K562 (cell line): ENCODE measurements around the gene INTS6L. TPM values are rescaled to one million over a fixed set of nuclear protein-coding genes. Genes with fewer than 3 reads are reported as not detected.

Experiments used
- BRCA1 ChIP-seq, 2 experiments: fragments of 450-650 bp in 1 of 2; sonication (generic) in 1 of 2; formaldehyde crosslinking in 1 of 2; IDR thresholded peaks; 2 replicates each; pipeline versions ENCODE4 v1.5.0 to v1.6.1; 2017 to 2020; ENCODE audit warnings: mild to moderate bottlenecking in 1 of 2, missing genetic modification reagents in 1 of 2
- CREB1 ChIP-seq, 2 experiments: sonication (generic) in 1 of 2; formaldehyde crosslinking in 1 of 2; IDR thresholded peaks; 2 replicates each; pipeline versions ENCODE4 v1.6.1 to v1.8.0; 2012 to 2022; ENCODE audit warnings: inconsistent platforms in 1 of 2, mild to moderate bottlenecking in 1 of 2, missing genetic modification reagents in 1 of 2, moderate library complexity in 1 of 2
- ELK1 ChIP-seq: sonication (generic); formaldehyde crosslinking; IDR thresholded peaks from 2 replicates; pipeline ENCODE4 v1.8.1; 2022; ENCODE audit warnings: missing genetic modification reagents
- HIVEP1 ChIP-seq: fragments of 250-450 bp; sonication (Bioruptor Pico); IDR thresholded peaks from 2 replicates; pipeline ENCODE4 v1.4.0; 2020; ENCODE audit warnings: mild to moderate bottlenecking
- KDM4B ChIP-seq, 2 experiments: fragments of 450-650 bp in 1 of 2; sonication (generic) in 1 of 2; IDR thresholded peaks; 2 replicates each; pipeline ENCODE4 v1.6.1; 2016 to 2017; ENCODE audit warnings: borderline replicate concordance in 2 of 2, antibody characterized with exemption in 1 of 2, low read depth in 1 of 2, mild to moderate bottlenecking in 1 of 2
- KLF1 ChIP-seq: fragments of 450-650 bp; IDR thresholded peaks from 2 replicates; pipeline ENCODE4 v1.6.1; 2016; ENCODE audit warnings: missing genetic modification characterization, missing compliant biosample characterization
- KLF10 ChIP-seq: fragments of 250-450 bp; sonication (Bioruptor Pico); IDR thresholded peaks from 2 replicates; pipeline ENCODE4 v1.6.1; 2021; ENCODE audit warnings: matching md5 sums
- MAX ChIP-seq: sonication (generic); formaldehyde crosslinking; IDR thresholded peaks from 2 replicates; pipeline ENCODE4 v1.9.0; 2022; ENCODE audit warnings: mild to moderate bottlenecking, missing genetic modification reagents
- MTF1 ChIP-seq: fragments of 250-450 bp; sonication (Bioruptor Pico); IDR thresholded peaks from 2 replicates; pipeline ENCODE4 v1.9.0; 2021; ENCODE audit warnings: moderate library complexity, mild to moderate bottlenecking, inconsistent platforms, borderline replicate concordance
- NFRKB ChIP-seq: fragments of 450-650 bp; IDR thresholded peaks from 2 replicates; pipeline ENCODE4 v1.6.1; 2016; ENCODE audit warnings: low read depth
- SMAD3 ChIP-seq: fragments of 450-650 bp; formaldehyde crosslinking; conservative IDR thresholded peaks from 2 replicates; pipeline ENCODE4 v1.4.0; 2020; ENCODE audit warnings: mild to moderate bottlenecking
- SMC3 ChIP-seq: conservative IDR thresholded peaks from 2 replicates; pipeline ENCODE4 v1.6.1; 2011; ENCODE audit warnings: low read depth, low read length, improper control_type of control experiment; ENCODE audit not compliant: insufficient read depth
- SRSF3 ChIP-seq: fragments of 200-400 bp; formaldehyde crosslinking; IDR thresholded peaks from 2 replicates; pipeline ENCODE4 v1.6.1; 2016; ENCODE audit warnings: mild to moderate bottlenecking, low read length, moderate library complexity; ENCODE audit not compliant: insufficient read depth
- TCF3 ChIP-seq: sonication (generic); formaldehyde crosslinking; IDR thresholded peaks from 2 replicates; pipeline ENCODE4 v1.4.0; 2020; ENCODE audit warnings: mild to moderate bottlenecking, missing genetic modification reagents
- TCF7L2 ChIP-seq: fragments of 150-350 bp; IDR thresholded peaks from 2 replicates; pipeline ENCODE4 v1.6.1; 2016; ENCODE audit warnings: low read depth, mild to moderate bottlenecking, low read length, moderate library complexity
- THRAP3 ChIP-seq: fragments of 450-650 bp; IDR thresholded peaks from 2 replicates; pipeline ENCODE4 v1.6.1; 2016; ENCODE audit warnings: mild to moderate bottlenecking, inconsistent platforms, borderline replicate concordance
- TRIM28 ChIP-seq: fragments of 450-650 bp; IDR thresholded peaks from 2 replicates; pipeline ENCODE4 v1.6.1; 2017
- ZNF143 ChIP-seq: sonication (generic); formaldehyde crosslinking; IDR thresholded peaks from 2 replicates; pipeline ENCODE4 v1.9.0; 2022; ENCODE audit warnings: mild to moderate bottlenecking, missing genetic modification reagents
- polyA plus RNA-seq, 8 experiments: library from polyadenylated mRNA; depleted of rRNA in 4 of 8; stranded (reverse) in 5 of 8; unstranded in 3 of 8; fragments of >200 nt; fragmentation: Nextera tagmentation in 2 of 8; fragmentation: Illumina TruSeq in 1 of 8; extraction: Ambion mirVana in 2 of 8; extraction: Trizol in 1 of 8; gene quantifications; 2 replicates each; pipeline versions ENCODE4 v1.2.1 to v1.2.3, GENCODE V29; 2011 to 2014; ENCODE audit warnings: inconsistent platforms in 1 of 8, missing spikeins in 1 of 8
- total RNA-seq, 7 experiments: library from RNA; depleted of rRNA in 6 of 7; stranded (reverse); fragments of >200 nt in 6 of 7; fragmentation: Illumina TruSeq in 2 of 7; extraction: Trizol in 2 of 7; gene quantifications; 2 replicates each; pipeline versions ENCODE4 v1.2.1 to v1.2.3, GENCODE V29; 2011 to 2021; ENCODE audit warnings: low replicate concordance in 1 of 7
- TF ChIP-seq, protein P1 (sequence below): fragments of 450-650 bp; IDR thresholded peaks from 2 replicates; pipeline ENCODE4 v1.6.1; 2016; ENCODE audit warnings: low read depth

INTS6L gene
- total and polyA plus RNA-seq, 9 of the 15 experiments (the other 6 are each of a cell fraction or from before 2014, with no cell fraction given), result 6.1 to 44.9 (median 21.9) TPM

- TF ChIP-seq KLF10 (CRISPR knock-in tag) (no peak), TCF7L2 (no peak), SMAD3 (CRISPR knock-in tag) (no peak), TCF3 (no peak), SMC3 (no peak), BRCA1 (IDR thresholded peaks at IDR 0.05) (no peak), BRCA1 (CRISPR knock-in tag; IDR thresholded peaks at IDR 0.05) (no peak), CREB1 (IDR thresholded peaks at IDR 0.05) (peak; percentile 25; the same call in 1 of the 2 replicates), CREB1 (CRISPR knock-in tag; IDR thresholded peaks at IDR 0.05) (peak; percentile 56; the same call in 1 of the 2 replicates), KLF1 (tag) (no peak), ELK1 (CRISPR knock-in tag) (no peak), KDM4B (IDR thresholded peaks at IDR 0.05; ENCODE audit: borderline replicate concordance in 2 of 2, low read depth in 1 of 2) (no peak; a peak in 1 of 4 replicates), HIVEP1 (CRISPR knock-in tag) (no peak), NFRKB (peak; percentile 12; the same call in 1 of the 2 replicates), MAX (CRISPR knock-in tag) (0 out of 2 replicates have a peak, but pooled peaks have one; percentile 23), ZNF143 (CRISPR knock-in tag) (no peak), TRIM28 (no peak), MTF1 (no peak), THRAP3 (no peak), SRSF3 (no peak)
- TF ChIP-seq, protein P1, sequence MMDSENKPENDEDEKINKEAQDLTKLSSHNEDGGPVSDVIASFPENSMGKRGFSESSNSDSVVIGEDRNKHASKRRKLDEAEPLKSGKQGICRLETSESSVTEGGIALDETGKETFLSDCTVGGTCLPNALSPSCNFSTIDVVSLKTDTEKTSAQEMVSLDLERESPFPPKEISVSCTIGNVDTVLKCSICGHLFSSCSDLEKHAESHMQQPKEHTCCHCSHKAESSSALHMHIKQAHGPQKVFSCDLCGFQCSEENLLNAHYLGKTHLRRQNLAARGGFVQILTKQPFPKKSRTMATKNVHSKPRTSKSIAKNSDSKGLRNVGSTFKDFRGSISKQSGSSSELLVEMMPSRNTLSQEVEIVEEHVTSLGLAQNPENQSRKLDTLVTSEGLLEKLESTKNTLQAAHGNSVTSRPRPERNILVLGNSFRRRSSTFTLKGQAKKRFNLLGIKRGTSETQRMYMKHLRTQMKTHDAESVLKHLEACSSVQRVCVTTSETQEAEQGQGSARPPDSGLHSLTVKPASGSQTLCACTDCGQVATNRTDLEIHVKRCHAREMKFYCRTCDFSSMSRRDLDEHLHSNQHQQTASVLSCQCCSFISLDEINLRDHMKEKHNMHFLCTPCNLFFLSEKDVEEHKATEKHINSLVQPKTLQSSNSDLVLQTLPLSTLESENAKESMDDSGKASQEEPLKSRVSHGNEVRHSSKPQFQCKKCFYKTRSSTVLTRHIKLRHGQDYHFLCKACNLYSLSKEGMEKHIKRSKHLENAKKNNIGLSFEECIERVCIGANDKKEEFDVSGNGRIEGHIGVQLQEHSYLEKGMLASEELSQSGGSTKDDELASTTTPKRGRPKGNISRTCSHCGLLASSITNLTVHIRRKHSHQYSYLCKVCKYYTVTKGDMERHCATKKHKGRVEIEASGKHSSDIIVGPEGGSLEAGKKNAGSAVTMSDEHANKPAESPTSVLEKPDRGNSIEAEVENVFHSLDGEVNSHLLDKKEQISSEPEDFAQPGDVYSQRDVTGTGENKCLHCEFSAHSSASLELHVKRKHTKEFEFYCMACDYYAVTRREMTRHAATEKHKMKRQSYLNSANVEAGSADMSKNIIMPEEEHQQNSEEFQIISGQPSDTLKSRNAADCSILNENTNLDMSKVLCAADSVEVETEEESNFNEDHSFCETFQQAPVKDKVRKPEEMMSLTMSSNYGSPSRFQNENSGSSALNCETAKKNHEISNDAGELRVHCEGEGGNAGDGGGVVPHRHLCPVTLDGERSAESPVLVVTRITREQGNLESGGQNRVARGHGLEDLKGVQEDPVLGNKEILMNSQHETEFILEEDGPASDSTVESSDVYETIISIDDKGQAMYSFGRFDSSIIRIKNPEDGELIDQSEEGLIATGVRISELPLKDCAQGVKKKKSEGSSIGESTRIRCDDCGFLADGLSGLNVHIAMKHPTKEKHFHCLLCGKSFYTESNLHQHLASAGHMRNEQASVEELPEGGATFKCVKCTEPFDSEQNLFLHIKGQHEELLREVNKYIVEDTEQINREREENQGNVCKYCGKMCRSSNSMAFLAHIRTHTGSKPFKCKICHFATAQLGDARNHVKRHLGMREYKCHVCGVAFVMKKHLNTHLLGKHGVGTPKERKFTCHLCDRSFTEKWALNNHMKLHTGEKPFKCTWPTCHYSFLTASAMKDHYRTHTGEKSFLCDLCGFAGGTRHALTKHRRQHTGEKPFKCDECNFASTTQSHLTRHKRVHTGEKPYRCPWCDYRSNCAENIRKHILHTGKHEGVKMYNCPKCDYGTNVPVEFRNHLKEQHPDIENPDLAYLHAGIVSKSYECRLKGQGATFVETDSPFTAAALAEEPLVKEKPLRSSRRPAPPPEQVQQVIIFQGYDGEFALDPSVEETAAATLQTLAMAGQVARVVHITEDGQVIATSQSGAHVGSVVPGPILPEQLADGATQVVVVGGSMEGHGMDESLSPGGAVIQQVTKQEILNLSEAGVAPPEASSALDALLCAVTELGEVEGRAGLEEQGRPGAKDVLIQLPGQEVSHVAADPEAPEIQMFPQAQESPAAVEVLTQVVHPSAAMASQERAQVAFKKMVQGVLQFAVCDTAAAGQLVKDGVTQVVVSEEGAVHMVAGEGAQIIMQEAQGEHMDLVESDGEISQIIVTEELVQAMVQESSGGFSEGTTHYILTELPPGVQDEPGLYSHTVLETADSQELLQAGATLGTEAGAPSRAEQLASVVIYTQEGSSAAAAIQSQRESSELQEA, result no peak
Measured at GRCh38 chrX:135520553-135521404, at the start of gene INTS6L (continued).
